H1 (cell line): ENCODE measurements around the gene TBC1D24. TPM values are rescaled to one million over a fixed set of nuclear protein-coding genes. Genes with fewer than 3 reads are reported as not detected.

ENCODE experiments used
- MAFK ChIP-seq: IDR thresholded peaks from 2 replicates; pipeline ENCODE4 v1.6.1; 2012; ENCODE audit warnings: low read depth, mild to moderate bottlenecking, improper control_type of control experiment, low read length
- polyA plus RNA-seq, 7 experiments: library from polyadenylated mRNA; depleted of rRNA in 3 of 7; stranded (reverse) in 5 of 7; unstranded in 2 of 7; fragments of >200 nt in 5 of 7; fragments of 200-250 nt in 2 of 7; gene quantifications; 1 replicate in 5 of 7; 2 replicates in 1 of 7; 4 replicates in 1 of 7; pipeline versions ENCODE4 v1.2.1 to v1.2.3, GENCODE V29; 2011 to 2013; ENCODE audit warnings: missing spikeins in 2 of 7, mixed read lengths in 2 of 7
- total RNA-seq: library from RNA; stranded (reverse); fragmentation: NEBNext Ultra II Directional; extraction: Animal tissue kit (Norgen Biotek cat#: 25700); gene quantifications from 2 replicates; pipeline ENCODE4 v1.2.1, GENCODE V29; 2021
- TF ChIP-seq, protein P1 (sequence below): IDR thresholded peaks from 2 replicates; pipeline ENCODE4 v1.6.1; 2011; ENCODE audit warnings: low read depth, mild to moderate bottlenecking, low read length; ENCODE audit not compliant: insufficient read depth

Gene TBC1D24
- total and polyA plus RNA-seq, 2 of the 8 experiments (the other 6 are each of a cell fraction or from before 2014, with no cell fraction given): 8.7 to 21.5 TPM

DNA sequence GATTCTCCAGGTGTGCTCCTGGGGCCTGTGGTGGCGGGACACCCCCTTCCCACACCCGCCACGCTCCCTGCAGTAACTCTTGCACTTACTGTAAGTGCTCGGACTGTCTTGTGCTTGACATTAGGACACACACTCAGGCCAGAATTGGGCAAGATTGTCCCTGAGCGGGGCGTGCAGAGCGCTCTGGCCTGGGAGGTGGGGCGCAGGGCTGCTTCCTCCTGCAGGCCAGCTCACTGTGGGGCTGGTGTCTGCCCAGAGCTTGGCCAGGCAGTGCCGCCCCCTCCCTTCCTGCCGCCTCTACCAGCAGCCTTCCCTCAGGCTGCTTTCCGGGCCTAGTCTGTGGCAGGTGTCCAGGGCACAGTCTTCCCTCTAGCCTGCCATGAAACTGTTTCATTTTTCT, 32.7 kb downstream of the TBC1D24 start (continued):
- TF ChIP-seq, protein P1, sequence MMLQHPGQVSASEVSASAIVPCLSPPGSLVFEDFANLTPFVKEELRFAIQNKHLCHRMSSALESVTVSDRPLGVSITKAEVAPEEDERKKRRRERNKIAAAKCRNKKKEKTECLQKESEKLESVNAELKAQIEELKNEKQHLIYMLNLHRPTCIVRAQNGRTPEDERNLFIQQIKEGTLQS: no peak
- no peak for TF ChIP-seq MAFK
